MM.1S (cell line): Measurements from ENCODE around the gene IFNG-AS1.

Source experiments
- EZH2 ChIP-seq: fragments of 300-600 bp; sonication (generic); optimal IDR thresholded peaks from 2 replicates; pipeline ENCODE3; 2017; ENCODE audit warnings: low read depth, mild to moderate bottlenecking, antibody characterized with exemption, low read length, mixed read lengths
- EZH2phosphoT487 ChIP-seq: fragments of 300-600 bp; sonication (generic); IDR thresholded peaks from 2 replicates; pipeline ENCODE4 v1.6.1; 2018; ENCODE audit warnings: antibody characterized with exemption, low read length
- TF ChIP-seq, protein P1 (sequence below): fragments of 300-600 bp; sonication (generic); IDR thresholded peaks from 2 replicates; pipeline ENCODE4 v1.5.1; 2016; ENCODE audit warnings: antibody characterized with exemption, low read length, mixed read lengths

DNA sequence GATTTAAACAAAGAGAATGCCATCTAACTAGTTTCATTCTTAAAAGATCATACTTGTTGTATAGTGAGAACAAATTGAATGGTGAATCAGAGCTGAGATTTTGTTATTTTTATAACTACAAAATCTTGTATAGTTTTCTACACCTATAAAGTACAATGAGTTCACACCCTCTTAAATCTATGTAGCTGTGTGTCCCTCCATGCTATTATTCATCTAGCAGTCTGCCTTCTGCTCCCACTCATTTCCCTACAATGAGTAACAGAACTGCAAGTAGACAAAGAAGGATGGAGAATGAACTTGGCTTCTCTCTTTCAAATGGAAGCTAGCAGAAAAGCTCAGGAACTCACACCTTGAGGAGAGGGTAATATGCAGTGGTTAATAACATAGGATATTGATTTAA, 7.1 kb downstream of the IFNG-AS1 start:
- TF ChIP-seq, protein P1, sequence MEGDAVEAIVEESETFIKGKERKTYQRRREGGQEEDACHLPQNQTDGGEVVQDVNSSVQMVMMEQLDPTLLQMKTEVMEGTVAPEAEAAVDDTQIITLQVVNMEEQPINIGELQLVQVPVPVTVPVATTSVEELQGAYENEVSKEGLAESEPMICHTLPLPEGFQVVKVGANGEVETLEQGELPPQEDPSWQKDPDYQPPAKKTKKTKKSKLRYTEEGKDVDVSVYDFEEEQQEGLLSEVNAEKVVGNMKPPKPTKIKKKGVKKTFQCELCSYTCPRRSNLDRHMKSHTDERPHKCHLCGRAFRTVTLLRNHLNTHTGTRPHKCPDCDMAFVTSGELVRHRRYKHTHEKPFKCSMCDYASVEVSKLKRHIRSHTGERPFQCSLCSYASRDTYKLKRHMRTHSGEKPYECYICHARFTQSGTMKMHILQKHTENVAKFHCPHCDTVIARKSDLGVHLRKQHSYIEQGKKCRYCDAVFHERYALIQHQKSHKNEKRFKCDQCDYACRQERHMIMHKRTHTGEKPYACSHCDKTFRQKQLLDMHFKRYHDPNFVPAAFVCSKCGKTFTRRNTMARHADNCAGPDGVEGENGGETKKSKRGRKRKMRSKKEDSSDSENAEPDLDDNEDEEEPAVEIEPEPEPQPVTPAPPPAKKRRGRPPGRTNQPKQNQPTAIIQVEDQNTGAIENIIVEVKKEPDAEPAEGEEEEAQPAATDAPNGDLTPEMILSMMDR: no peak
- TF ChIP-seq EZH2 (no peak), EZH2phosphoT487 (no peak)
